Activated CD4-positive, alpha-beta T cell treated with anti-CD3 and anti-CD28 coated beads for 4 hours (primary cell): ENCODE measurements around the gene LAMP1.
A peak's percentile ranks its signal among the peaks of the same experiment; 100 is the strongest.
"Not testable (repeated sequence)": the region's sequence is repeated elsewhere in the genome, so short reads cannot be mapped to it uniquely, and the experiment has no call there.

Experiments used
- DNase-seq, 2 donors: peaks; one replicate each; pipeline ENCODE4 v3.0.0-alpha.2; 2020

Gene LAMP1

GRCh38 chr13:113358653-113359190 lies 61.7 kb downstream of the LAMP1 start:
- DNase-seq = no peak

GRCh38 chr13:113359571-113359970 lies 62.5 kb downstream of the LAMP1 start:
- no peak for DNase-seq

GRCh38 chr13:113360446-113360845 lies 63.4 kb downstream of the LAMP1 start:
- DNase-seq = no peak

- no peak for DNase-seq
Observed at GRCh38 chr13:113361406-113361805, 64.4 kb downstream of the LAMP1 start.

- DNase-seq = peak in 1 of 2 donors; percentile 15
Observed at GRCh38 chr13:113364311-113364889, 67.4 kb downstream of the LAMP1 start.

- DNase-seq = no peak
Observed at GRCh38 chr13:113364901-113365582, 68.0 kb downstream of the LAMP1 start.

- DNase-seq = no peak
Observed at GRCh38 chr13:113365583-113365970, 68.5 kb downstream of the LAMP1 start.

- no peak for DNase-seq
Observed at GRCh38 chr13:113365971-113366588, 69.0 kb downstream of the LAMP1 start.

- no peak for DNase-seq
Observed at GRCh38 chr13:113367020-113367560, 70.1 kb downstream of the LAMP1 start.

- DNase-seq = no peak
Observed at GRCh38 chr13:113367771-113368170, 70.7 kb downstream of the LAMP1 start.

- DNase-seq = not testable (repeated sequence)
Observed at GRCh38 chr13:113368353-113368752, 71.3 kb downstream of the LAMP1 start.

- DNase-seq = no peak
Observed at GRCh38 chr13:113369189-113369588, 72.2 kb downstream of the LAMP1 start.

- no peak for DNase-seq
Observed at GRCh38 chr13:113369881-113370280, 72.8 kb downstream of the LAMP1 start.

- DNase-seq = no peak
Observed at GRCh38 chr13:113371061-113371460, 74.0 kb downstream of the LAMP1 start.

- not testable (repeated sequence) for DNase-seq
Observed at GRCh38 chr13:113371701-113372100, 74.7 kb downstream of the LAMP1 start.
